CD8-positive, alpha-beta memory T cell (primary cell): ENCODE results near the gene KRT33A. TPM values are rescaled to one million over a fixed set of nuclear protein-coding genes. Genes with fewer than 3 reads are reported as not detected.

Experiments used
- CTCF ChIA-PET: fragments of 350-600 bp; sonication (Branson Sonifier 250); formaldehyde crosslinking; loops from one replicate; lab custom pipeline; 2021; ENCODE audit warnings: antibody characterized with exemption; lab: Charles Lee
- POLR2A ChIA-PET: fragments of 350-600 bp; sonication (Branson Sonifier 250); formaldehyde crosslinking; loops from one replicate; lab custom pipeline; 2021; ENCODE audit warnings: antibody characterized with exemption; lab: Charles Lee
- DNase-seq, 5 donors: peaks; one replicate each; pipeline versions ENCODE4 v3.0.0 to v3.0.0-alpha.2; 2020 to 2022; ENCODE audit warnings: mixed read lengths in 1 of 5
- H3K27ac ChIP-seq: one replicate; pipeline ENCODE4 v1.7.0; 2013; ENCODE audit warnings: low read depth, mild to moderate bottlenecking, low read length, moderate library complexity
- H3K27me3 ChIP-seq: 2 replicates; pipeline ENCODE4 v1.7.0; 2013; ENCODE audit warnings: low read length, mild to moderate bottlenecking; ENCODE audit not compliant: insufficient read depth, poor library complexity, severe bottlenecking
- H3K36me3 ChIP-seq: 2 replicates; pipeline ENCODE4 v1.7.0; 2013; ENCODE audit warnings: mild to moderate bottlenecking, low read length, moderate library complexity; ENCODE audit not compliant: insufficient read depth
- H3K4me1 ChIP-seq: 2 replicates; pipeline ENCODE4 v1.7.0; 2013; ENCODE audit warnings: mild to moderate bottlenecking, low read length, moderate library complexity; ENCODE audit not compliant: insufficient read depth
- H3K4me3 ChIP-seq: 2 replicates; pipeline ENCODE4 v1.7.0; 2013; ENCODE audit warnings: mild to moderate bottlenecking, low read length
- H3K9me3 ChIP-seq: 2 replicates; pipeline ENCODE4 v1.7.0; 2013; ENCODE audit warnings: mild to moderate bottlenecking, low read length
- H3K27ac Mint-ChIP-seq, 8 donors: one replicate each; pipeline ENCODE4 v1.8.0; 2020 to 2021; ENCODE audit warnings: mixed read lengths in 8 of 8, mild to moderate bottlenecking in 6 of 8, inconsistent platforms in 3 of 8, moderate library complexity in 3 of 8
- H3K27me3 Mint-ChIP-seq, 2 donors: one replicate each; pipeline ENCODE4 v1.8.0; 2020 to 2021; ENCODE audit warnings: mixed read lengths in 2 of 2, mild to moderate bottlenecking in 1 of 2, moderate library complexity in 1 of 2
- H3K36me3 Mint-ChIP-seq, 3 donors: one replicate each; pipeline ENCODE4 v1.8.0; 2020 to 2021; ENCODE audit warnings: mixed read lengths in 3 of 3, inconsistent platforms in 1 of 3, mild to moderate bottlenecking in 1 of 3
- H3K4me1 Mint-ChIP-seq, 3 donors: one replicate each; pipeline ENCODE4 v1.8.0; 2020 to 2021; ENCODE audit warnings: mixed read lengths in 3 of 3, inconsistent platforms in 1 of 3, mild to moderate bottlenecking in 1 of 3
- H3K4me3 Mint-ChIP-seq, 7 donors: one replicate each; pipeline ENCODE4 v1.8.0; 2020 to 2021; ENCODE audit warnings: mixed read lengths in 7 of 7, mild to moderate bottlenecking in 6 of 7, moderate library complexity in 4 of 7, inconsistent platforms in 2 of 7
- H3K9me3 Mint-ChIP-seq, 5 donors: one replicate each; pipeline ENCODE4 v1.8.0; 2020 to 2022; ENCODE audit warnings: mixed read lengths in 5 of 5, mild to moderate bottlenecking in 3 of 5, moderate library complexity in 2 of 5, inconsistent platforms in 1 of 5
- polyA plus RNA-seq: library from polyadenylated mRNA; unstranded; fragments of 300-500 nt; fragmentation: Illumina TruSeq; gene quantifications from one replicate; pipeline ENCODE4 v1.2.3, GENCODE V29; 2021
- total RNA-seq, 2 experiments: library from RNA; stranded (reverse); gene quantifications; one replicate each; pipeline ENCODE4 v1.2.3, GENCODE V29; 2021

KRT33A gene
- total and polyA plus RNA-seq, 3 experiments from 2014 or later: not detected

DNA sequence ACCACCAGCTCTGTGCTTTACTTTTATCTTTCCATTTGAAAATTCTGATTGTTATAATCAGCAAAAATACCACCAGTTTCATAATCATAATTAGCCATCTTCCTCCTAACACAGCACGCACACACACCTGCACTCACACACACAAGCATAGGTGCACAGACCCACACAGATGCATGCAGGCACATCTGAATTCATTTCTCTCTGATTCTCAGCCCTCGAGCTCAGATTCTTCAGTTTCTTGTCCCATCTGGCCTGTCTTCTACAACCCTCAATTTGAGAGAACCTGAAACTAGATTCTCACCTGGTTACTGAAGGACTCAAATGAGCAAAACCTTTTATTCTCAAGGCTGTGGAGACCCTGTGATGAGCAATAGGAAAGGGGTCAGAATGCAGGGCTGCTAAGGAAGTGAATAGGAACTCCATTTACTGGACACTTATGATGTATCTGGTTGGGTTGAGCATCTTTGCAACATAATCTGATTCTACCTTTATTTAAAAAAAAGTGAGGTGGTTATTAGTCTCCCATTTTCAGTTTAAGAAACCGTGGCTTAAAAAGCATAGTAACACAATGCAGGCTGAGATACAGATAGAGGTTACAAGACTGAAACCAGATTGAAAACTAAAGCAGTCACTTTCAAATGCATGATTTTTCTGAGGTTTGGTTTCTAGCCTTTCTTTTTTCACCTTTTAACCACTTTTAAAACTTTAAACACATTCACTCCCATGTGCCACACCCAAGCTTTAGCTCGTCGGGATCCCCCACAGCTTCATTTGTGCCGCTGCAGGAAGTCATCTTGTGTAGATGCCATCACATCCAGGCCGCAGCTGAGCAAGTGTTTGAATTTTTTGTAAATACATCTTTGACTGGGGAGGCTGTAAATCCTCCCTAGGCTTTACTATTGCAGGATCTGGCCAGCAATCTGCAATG, 9.4 kb downstream of the KRT33A start:
- Mint-ChIP-seq H3K4me3 (peak overlapping the region; percentile 37 to 87 (median 75)), H3K9me3 (peaks cover 10 to 24% (median 16%) of the 10 kb centered on the region in 5 donors)
- H3K4me1 ChIP-seq: peaks cover 63% of the 10 kb centered on the region

DNA sequence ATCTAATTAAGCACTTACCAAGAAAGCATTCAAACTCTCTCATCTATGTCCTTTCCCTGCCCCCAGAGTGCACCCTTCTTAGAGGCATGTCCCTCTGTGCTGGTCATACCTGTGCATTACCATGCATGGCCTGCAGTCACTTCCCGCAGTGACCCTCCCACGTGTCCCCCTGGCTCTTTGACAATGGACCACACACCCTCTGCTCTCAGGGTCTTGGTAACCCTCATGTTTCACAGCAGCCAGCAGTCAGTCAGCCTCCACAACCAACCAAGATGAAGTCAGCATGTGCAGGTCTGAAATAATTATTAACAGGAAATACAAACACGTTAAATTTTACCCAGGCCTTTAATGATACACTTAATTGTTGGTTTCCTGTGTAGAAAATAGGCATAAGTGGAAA, 10.1 kb downstream of the KRT33A start:
- DNase-seq: no peak
- H3K27me3 Mint-ChIP-seq: no peaks in the 10 kb centered on the region
- peaks cover 70% of the 10 kb centered on the region for H3K4me1 ChIP-seq
- H3K27ac ChIP-seq: no peak overlapping the region
- peak overlapping the region; percentile 2 to 87 (median 75) for H3K4me3 Mint-ChIP-seq
- H3K4me1 Mint-ChIP-seq: peaks cover 74 to 84% (median 80%) of the 10 kb centered on the region in 3 donors
- no peaks in the 10 kb centered on the region for H3K27me3 ChIP-seq
- ChIA-PET POLR2A (no interaction called here), CTCF (interaction anchor here (1.0 to 2.5 kb wide), 4 partner anchors 8 to 322 kb away, joined by 3 to 7 read pairs (median 4); partner anchors contain the start of genes KRT33A and KRTAP16-1)
- no peaks in the 10 kb centered on the region for H3K36me3 ChIP-seq
- H3K4me3 ChIP-seq: no peak overlapping the region
- H3K36me3 Mint-ChIP-seq: peaks cover 3 to 24% (median 5%) of the 10 kb centered on the region in 3 donors
- H3K9me3 Mint-ChIP-seq: peaks cover 10 to 24% (median 16%) of the 10 kb centered on the region in 5 donors
- peaks cover 4% of the 10 kb centered on the region for H3K9me3 ChIP-seq
- peak overlapping the region; percentile 92 to 99 (median 98) for H3K27ac Mint-ChIP-seq

More for the DNA sequence above, 9.4 kb downstream of the KRT33A start:
- H3K36me3 ChIP-seq: no peaks in the 10 kb centered on the region
- H3K27ac ChIP-seq: peak overlapping the region; percentile 7
- H3K4me3 ChIP-seq: peak overlapping the region; percentile 25
- H3K9me3 ChIP-seq: peaks cover 4% of the 10 kb centered on the region
- ChIA-PET POLR2A (interaction anchor here (1.1 to 1.3 kb wide), 2 partner anchors 33 to 347 kb away, joined by 3 to 11 read pairs; partner anchors contain the start of gene EIF1), CTCF (interaction anchor here (0.9 to 2.5 kb wide), 3 partner anchors 32 to 322 kb away, joined by 3 to 7 read pairs (median 3); partner anchors contain the start of gene KRTAP16-1)
- peaks cover 3 to 24% (median 5%) of the 10 kb centered on the region in 3 donors for H3K36me3 Mint-ChIP-seq
- H3K27ac Mint-ChIP-seq: peak overlapping the region; percentile 92 to 99 (median 98)
- H3K27me3 ChIP-seq: no peaks in the 10 kb centered on the region
- no peaks in the 10 kb centered on the region for H3K27me3 Mint-ChIP-seq
- DNase-seq: peak; percentile 37 to 87 (median 80)
- H3K4me1 Mint-ChIP-seq: peaks cover 67 to 81% (median 73%) of the 10 kb centered on the region in 3 donors

DNA sequence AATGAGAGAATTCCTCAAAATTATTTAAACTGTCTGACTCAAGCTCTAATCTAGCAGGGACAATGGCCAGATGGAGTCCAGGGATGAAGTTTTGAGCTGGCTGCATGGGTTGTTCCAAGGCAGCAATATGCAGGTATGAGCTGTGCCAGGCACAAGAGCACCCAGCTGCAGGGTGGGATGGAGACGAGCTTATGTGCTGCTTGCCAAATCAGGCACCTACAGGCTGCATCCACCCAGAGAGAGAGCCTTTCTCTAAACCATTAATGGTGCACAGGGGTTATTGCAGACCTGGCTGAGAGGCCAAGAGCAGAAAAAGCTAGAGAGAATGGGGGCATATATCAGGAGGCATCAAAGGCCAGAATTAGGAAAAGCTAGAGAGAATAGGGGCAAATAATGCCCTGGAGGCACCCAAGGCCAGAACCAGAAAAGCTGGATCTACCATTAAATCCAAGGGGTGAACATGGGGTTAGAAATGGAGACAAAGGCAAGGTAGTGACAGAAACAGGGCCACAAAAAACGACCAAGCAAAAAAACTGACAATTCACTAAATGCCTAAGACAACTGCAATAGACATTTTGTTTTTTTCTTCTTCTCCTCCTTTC, 11.0 kb downstream of the KRT33A start:
- DNase-seq: no peak
- POLR2A ChIA-PET: no interaction called here

DNA sequence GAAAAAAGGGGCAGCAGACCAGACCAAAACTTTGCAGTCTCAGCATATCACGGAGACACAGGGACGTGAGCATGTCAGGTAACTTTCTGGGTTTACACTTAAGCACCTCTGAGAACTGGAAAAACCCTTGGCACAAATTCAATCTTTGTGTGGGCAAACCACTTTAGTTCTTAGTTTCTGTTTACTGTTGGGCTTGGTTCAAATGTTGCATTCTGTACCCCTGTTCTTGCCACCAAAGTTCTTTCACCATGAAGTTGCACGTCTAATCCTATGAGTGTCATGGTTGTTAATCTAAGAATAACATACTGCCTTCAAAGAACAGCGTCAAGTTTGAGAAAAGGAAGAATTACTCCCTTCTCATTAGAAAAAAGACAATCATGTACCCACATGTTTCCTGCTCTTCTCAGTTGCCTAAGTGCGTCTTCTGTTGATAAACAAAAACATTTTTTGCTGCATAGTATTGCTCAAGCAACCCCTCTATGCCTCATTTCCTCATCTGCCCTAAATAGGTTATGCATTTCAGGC, 11.6 kb downstream of the KRT33A start:
- ChIA-PET CTCF (interaction anchor here (1.1 to 2.5 kb wide), 3 partner anchors 9 to 31 kb away, joined by 4 to 7 read pairs (median 5); partner anchors contain the start of gene KRTAP16-1), POLR2A (no interaction called here)
- Histone ChIP-seq H3K27me3 (no peaks in the 10 kb centered on the region), H3K36me3 (no peaks in the 10 kb centered on the region), H3K9me3 (peaks cover 4% of the 10 kb centered on the region), H3K27ac (peak overlapping the region; percentile 54), H3K4me1 (peaks cover 85% of the 10 kb centered on the region), H3K4me3 (peak overlapping the region; percentile 21)
- peak overlapping the region; percentile 40 to 87 (median 75) for H3K4me3 Mint-ChIP-seq
- H3K36me3 Mint-ChIP-seq: peaks cover 3 to 21% (median 5%) of the 10 kb centered on the region in 3 donors
- peaks cover 10 to 23% (median 16%) of the 10 kb centered on the region in 5 donors for H3K9me3 Mint-ChIP-seq
- H3K27me3 Mint-ChIP-seq: no peaks in the 10 kb centered on the region
- peak overlapping the region; percentile 92 to 99 (median 98) for H3K27ac Mint-ChIP-seq
- DNase-seq: peak in 4 of 5 donors; percentile 43 to 90 (median 80)
- peaks cover 86 to 95% (median 95%) of the 10 kb centered on the region in 3 donors for H3K4me1 Mint-ChIP-seq

More for the DNA sequence above, 11.0 kb downstream of the KRT33A start:
- Mint-ChIP-seq H3K27me3 (no peaks in the 10 kb centered on the region), H3K9me3 (peaks cover 10 to 24% (median 16%) of the 10 kb centered on the region in 5 donors), H3K27ac (peak overlapping the region; percentile 92 to 99 (median 98)), H3K4me1 (peaks cover 82 to 92% (median 88%) of the 10 kb centered on the region in 3 donors), H3K4me3 (peak overlapping the region; percentile 40 to 87 (median 75)), H3K36me3 (peaks cover 3 to 24% (median 5%) of the 10 kb centered on the region in 3 donors)
- Histone ChIP-seq H3K4me3 (peak overlapping the region; percentile 21), H3K27ac (peak overlapping the region; percentile 54), H3K4me1 (peaks cover 78% of the 10 kb centered on the region), H3K36me3 (no peaks in the 10 kb centered on the region), H3K27me3 (no peaks in the 10 kb centered on the region), H3K9me3 (peaks cover 4% of the 10 kb centered on the region)
- CTCF ChIA-PET: interaction anchor here (1.0 to 2.5 kb wide), 6 partner anchors 9 to 323 kb away, joined by 3 to 7 read pairs (median 4); partner anchors contain the start of genes KRT33A and KRTAP16-1

DNA sequence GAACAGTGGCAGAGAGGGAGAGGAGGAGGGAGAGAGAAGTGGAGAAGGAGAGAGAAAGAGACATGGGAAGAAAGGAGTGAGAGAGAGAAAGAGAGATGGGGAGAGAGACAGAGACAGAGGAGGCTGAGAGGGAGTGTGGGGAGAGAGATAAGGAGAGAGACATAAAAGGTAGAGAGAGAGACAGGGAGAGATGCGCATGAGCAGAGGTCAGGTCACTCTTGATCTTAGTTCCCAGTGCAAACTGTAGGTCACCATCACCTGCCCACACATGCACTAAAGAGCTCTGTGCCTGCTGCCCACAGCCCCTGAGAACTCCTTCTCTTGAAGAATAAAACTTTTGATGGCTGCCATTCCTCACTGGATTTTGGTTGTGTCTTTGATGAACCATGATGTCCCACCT, 14.9 kb downstream of the KRT33A start:
- peak overlapping the region in 6 of 8 donors; percentile 70 to 90 (median 87) for H3K27ac Mint-ChIP-seq
- H3K4me3 Mint-ChIP-seq: peak overlapping the region in 6 of 7 donors; percentile 4 to 85 (median 30)
- H3K9me3 Mint-ChIP-seq: no peaks in the 10 kb centered on the region
- H3K36me3 Mint-ChIP-seq: peaks cover 0 to 4% (median 0%) of the 10 kb centered on the region in 3 donors
- ChIA-PET CTCF (interaction anchor here (1.0 kb wide), 1 partner anchor 13 kb away, joined by 3 read pairs; no protein-coding TSS in a partner anchor), POLR2A (no interaction called here)
- no peak for DNase-seq
- H3K4me1 Mint-ChIP-seq: peaks cover 70 to 78% (median 74%) of the 10 kb centered on the region in 3 donors
- H3K27ac ChIP-seq: no peak overlapping the region
- peaks cover 73% of the 10 kb centered on the region for H3K4me1 ChIP-seq
- H3K9me3 ChIP-seq: no peaks in the 10 kb centered on the region
- no peaks in the 10 kb centered on the region for H3K27me3 ChIP-seq
- H3K4me3 ChIP-seq: no peak overlapping the region
- H3K27me3 Mint-ChIP-seq: no peaks in the 10 kb centered on the region
- H3K36me3 ChIP-seq: no peaks in the 10 kb centered on the region

- Mint-ChIP-seq H3K36me3 (peaks cover 0 to 4% (median 0%) of the 10 kb centered on the region in 3 donors), H3K27ac (peak overlapping the region; percentile 26 to 90 (median 80)), H3K27me3 (no peaks in the 10 kb centered on the region), H3K9me3 (no peaks in the 10 kb centered on the region), H3K4me3 (peak overlapping the region in 6 of 7 donors; percentile 40 to 85 (median 58)), H3K4me1 (peaks cover 59 to 67% (median 65%) of the 10 kb centered on the region in 3 donors)
- ChIA-PET CTCF (interaction anchor here (1.8 kb wide), 1 partner anchor 11 kb away, joined by 8 read pairs; no protein-coding TSS in a partner anchor), POLR2A (no interaction called here)
- peak in 3 of 5 donors; percentile 20 to 65 (median 24) for DNase-seq
- Histone ChIP-seq H3K36me3 (no peaks in the 10 kb centered on the region), H3K9me3 (no peaks in the 10 kb centered on the region), H3K4me3 (no peak overlapping the region), H3K27ac (no peak overlapping the region), H3K4me1 (peaks cover 62% of the 10 kb centered on the region), H3K27me3 (no peaks in the 10 kb centered on the region)
Measured at GRCh38 chr17:41334385-41335305, 16.0 kb downstream of the KRT33A start.
